OCI-LY3 (cell line): Measurements from ENCODE around the gene PROSER3.
A peak's percentile ranks its signal among the peaks of the same experiment; 100 is the strongest.

Experiments used
- H2AFZ ChIP-seq: fragments of 200-600, 300-600 bp; shearing (Covaris generic); 2 replicates; pipeline ENCODE4 v1.6.0; 2014; ENCODE audit warnings: antibody characterized with exemption, low read depth, low read length
- H3K27ac ChIP-seq: fragments of 200-600, 300-600 bp; sonication (generic); 2 replicates; pipeline ENCODE4 v1.5.1; 2014; ENCODE audit warnings: mild to moderate bottlenecking, low read length, moderate library complexity, mixed read lengths
- H3K27me3 ChIP-seq: fragments of 200-600, 300-600 bp; sonication (generic); 2 replicates; pipeline ENCODE4 v1.6.1; 2014; ENCODE audit warnings: low read depth, low read length, mixed read lengths
- H3K36me3 ChIP-seq: fragments of 200-600, 300-600 bp; sonication (generic); replicated peaks from 2 replicates; pipeline ENCODE3; 2014; ENCODE audit warnings: low read depth, low read length, mixed read lengths
- H3K4me1 ChIP-seq: fragments of 300-600, 200-600 bp; sonication (generic); 2 replicates; pipeline ENCODE4 v1.6.1; 2014; ENCODE audit warnings: low read length, mixed read lengths
- H3K4me2 ChIP-seq: fragments of 200-600, 300-600 bp; sonication (generic); 2 replicates; pipeline ENCODE4 v1.6.1; 2014; ENCODE audit warnings: low read length, mixed read lengths
- H3K4me3 ChIP-seq: fragments of 300-600, 200-600 bp; sonication (generic); 2 replicates; pipeline ENCODE4 v1.5.1; 2014; ENCODE audit warnings: antibody characterized with exemption, mild to moderate bottlenecking, low read length, moderate library complexity
- H3K79me2 ChIP-seq: fragments of 300-600, 200-600 bp; shearing (Covaris generic); 2 replicates; pipeline ENCODE4 v1.6.1; 2014; ENCODE audit warnings: mild to moderate bottlenecking, low read length, mixed read lengths
- H3K9ac ChIP-seq: fragments of 300-600, 200-600 bp; shearing (Covaris generic); 2 replicates; pipeline ENCODE4 v1.6.0; 2014; ENCODE audit warnings: mild to moderate bottlenecking, low read length, moderate library complexity
- H3K9me3 ChIP-seq: fragments of 200-600, 300-600 bp; shearing (Covaris generic); 2 replicates; pipeline ENCODE4 v1.6.1; 2014; ENCODE audit warnings: low read length, mixed read lengths; ENCODE audit not compliant: insufficient read depth
- H4K20me1 ChIP-seq: fragments of 200-600, 300-600 bp; sonication (generic); 2 replicates; pipeline ENCODE4 v1.6.1; 2016; ENCODE audit warnings: low read length, mixed read lengths; ENCODE audit not compliant: insufficient read depth
- CTCF ChIP-seq: fragments of 200-600, 300-600 bp; sonication (generic); IDR thresholded peaks from 2 replicates; pipeline ENCODE4 v1.5.1; 2014; ENCODE audit warnings: antibody characterized with exemption, low read length, low read depth
- EZH2phosphoT487 ChIP-seq: fragments of 200-600 bp; shearing (Covaris generic); IDR thresholded peaks from 2 replicates; pipeline ENCODE4 v1.6.1; 2018; ENCODE audit warnings: antibody characterized with exemption, mixed run types, low read depth

Gene PROSER3

GRCh38 chr19:35716801-35717664 is 40.9 kb upstream of the PROSER3 start:
- Histone ChIP-seq H3K9ac (peak overlapping the region; percentile 67), H3K4me1 (peaks cover 53% of the 10 kb centered on the region), H4K20me1 (peaks cover 14% of the 10 kb centered on the region), H3K4me3 (peak overlapping the region; percentile 80), H3K79me2 (peaks cover 39% of the 10 kb centered on the region), H3K4me2 (peak overlapping the region; percentile 83), H2AFZ (peak overlapping the region; percentile 63), H3K27me3 (no peaks in the 10 kb centered on the region), H3K9me3 (no peaks in the 10 kb centered on the region), H3K36me3 (peaks cover 12% of the 10 kb centered on the region), H3K27ac (peak overlapping the region; percentile 69)
- TF ChIP-seq CTCF (peak; percentile 99), EZH2phosphoT487 (no peak)

- H4K20me1 ChIP-seq, result peaks cover 14% of the 10 kb centered on the region
- peaks cover 39% of the 10 kb centered on the region for H3K79me2 ChIP-seq
- H3K36me3 ChIP-seq, result peaks cover 19% of the 10 kb centered on the region
- H3K4me3 ChIP-seq, result peak within 1 kb of the TSS; percentile 99
- no peaks in the 10 kb centered on the region for H3K27me3 ChIP-seq
- peak within 1 kb of the TSS; percentile 86 for H3K9ac ChIP-seq
- no peaks in the 10 kb centered on the region for H3K9me3 ChIP-seq
- TF ChIP-seq EZH2phosphoT487 (no peak), CTCF (no peak)
- H3K4me2 ChIP-seq, result peak within 1 kb of the TSS; percentile 96
- H3K4me1 ChIP-seq, result peaks cover 46% of the 10 kb centered on the region
- H3K27ac ChIP-seq, result peak within 1 kb of the TSS; percentile 69
- H2AFZ ChIP-seq, result peak within 1 kb of the TSS; percentile 63
Measured at GRCh38 chr19:35717665-35718344, 40.2 kb upstream of the PROSER3 start, which contains the start of gene KMT2B. Gene KMT2B (plus strand): TSS chr19:35718003. CDS start chr19:35718019, 16 bp downstream.

GRCh38 chr19:35718345-35719041 is 39.5 kb upstream of the PROSER3 start:
- peak overlapping the region; percentile 69 for H3K27ac ChIP-seq
- H2AFZ ChIP-seq, result no peak overlapping the region
- no peaks in the 10 kb centered on the region for H3K9me3 ChIP-seq
- H3K4me2 ChIP-seq, result peak overlapping the region; percentile 96
- peaks cover 25% of the 10 kb centered on the region for H3K36me3 ChIP-seq
- no peaks in the 10 kb centered on the region for H3K27me3 ChIP-seq
- no peak for TF ChIP-seq CTCF
- H3K9ac ChIP-seq, result peak overlapping the region; percentile 86
- peaks cover 18% of the 10 kb centered on the region for H4K20me1 ChIP-seq
- H3K79me2 ChIP-seq, result peaks cover 39% of the 10 kb centered on the region
- peaks cover 39% of the 10 kb centered on the region for H3K4me1 ChIP-seq
- H3K4me3 ChIP-seq, result peak overlapping the region; percentile 99
